HG03558 (cell line): Measurements from ENCODE around the gene TMC4.
"Not testable (repeated sequence)": the region's sequence is repeated elsewhere in the genome, so short reads cannot be mapped to it uniquely, and the experiment has no call there.

ENCODE experiments used
- ATAC-seq: cut with Tn5 transposase; IDR thresholded peaks from one replicate; pipeline ENCODE4 v1.9.1; 2021; ENCODE audit warnings: moderate number of reproducible peaks; ENCODE audit not compliant: unreplicated experiment; ENCODE audit errors: extremely low read depth

TMC4 gene

GRCh38 chr19:54172471-54173358 lies at the start of gene TMC4:
Gene TMC4 (minus strand): TSS chr19:54173160. CDS start chr19:54173117, 43 bp downstream.
- ATAC-seq = no peak

DNA sequence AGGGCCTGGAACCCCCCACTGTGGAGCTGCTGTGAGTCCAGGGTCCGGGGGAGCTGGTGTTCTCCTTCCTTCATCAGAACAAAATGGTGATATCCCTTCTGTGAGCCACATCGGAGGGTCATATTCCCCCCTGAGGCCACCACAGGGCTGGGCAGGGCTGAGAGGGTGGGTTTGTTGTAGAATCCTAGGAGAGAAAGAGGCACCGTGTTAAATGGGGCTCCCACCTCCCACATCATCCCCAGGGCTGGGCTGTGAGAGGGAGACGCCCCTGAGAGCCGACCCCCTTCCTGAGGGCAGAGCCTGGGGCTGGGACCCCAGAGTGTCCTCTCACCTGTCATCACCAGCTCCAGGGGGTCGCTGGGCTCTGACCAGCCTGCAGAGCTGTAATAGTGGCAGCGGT lies 49.0 kb upstream of the TMC4 start:
- not testable (repeated sequence) for ATAC-seq

GRCh38 chr19:54219702-54220101 lies 46.7 kb upstream of the TMC4 start:
- ATAC-seq = not testable (repeated sequence)

GRCh38 chr19:54218960-54219661 lies 46.2 kb upstream of the TMC4 start:
- no peak for ATAC-seq

DNA sequence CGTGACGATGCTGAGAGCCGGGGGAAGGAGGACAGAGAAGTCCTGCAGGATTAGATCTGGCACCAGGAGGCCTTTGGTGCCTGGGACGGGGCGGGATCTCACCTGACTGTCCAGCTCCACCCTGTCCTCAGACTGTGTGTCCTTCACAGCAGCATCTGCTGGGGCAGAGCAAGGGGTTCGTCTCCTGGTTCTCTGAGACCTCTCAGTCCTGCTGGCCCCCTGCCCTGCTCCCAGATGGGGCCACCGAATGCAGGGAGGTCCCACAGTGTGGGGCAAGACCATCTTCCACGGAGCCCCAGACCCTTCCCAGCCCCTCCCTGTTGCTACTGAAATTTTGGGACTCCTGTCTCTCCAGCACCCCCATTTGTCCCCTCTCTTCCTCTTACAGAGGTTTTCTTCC lies 45.3 kb upstream of the TMC4 start:
- no peak for ATAC-seq

DNA sequence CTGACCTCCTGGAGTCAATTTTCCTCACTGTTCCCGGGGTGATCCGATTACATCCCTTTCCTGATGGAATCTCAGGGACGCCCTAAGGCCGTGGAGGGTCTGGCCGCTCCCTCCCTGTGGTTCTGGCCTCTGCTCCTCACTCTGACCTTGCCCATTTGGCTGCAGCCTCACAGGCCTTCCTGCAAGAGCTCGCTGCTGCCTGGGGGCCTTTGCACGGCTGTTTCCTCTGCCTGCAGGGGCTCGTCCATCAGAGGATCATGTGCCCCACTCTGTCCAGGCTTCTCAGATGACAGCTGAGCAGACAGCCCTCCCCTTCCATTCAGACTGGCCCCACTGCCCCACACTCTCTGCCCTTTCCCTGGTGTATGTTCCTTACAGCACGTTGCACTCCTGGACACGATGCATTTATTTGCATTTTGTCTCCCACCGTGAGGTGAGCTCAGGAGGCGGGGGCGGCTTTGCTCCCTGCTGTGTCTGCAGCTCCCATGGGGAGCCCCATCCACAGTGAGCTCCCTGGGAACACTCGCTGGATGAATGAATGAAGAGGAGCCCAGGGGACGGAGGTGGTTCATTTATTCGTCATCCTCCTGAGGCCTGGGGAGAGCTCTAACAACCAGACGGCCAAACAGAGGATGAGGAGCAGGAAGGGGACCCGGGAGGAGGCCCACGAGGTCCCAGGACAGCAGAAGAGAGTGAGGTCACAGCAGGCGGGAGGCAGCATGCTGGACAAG lies 44.7 kb upstream of the TMC4 start:
- not testable (repeated sequence) for ATAC-seq

DNA sequence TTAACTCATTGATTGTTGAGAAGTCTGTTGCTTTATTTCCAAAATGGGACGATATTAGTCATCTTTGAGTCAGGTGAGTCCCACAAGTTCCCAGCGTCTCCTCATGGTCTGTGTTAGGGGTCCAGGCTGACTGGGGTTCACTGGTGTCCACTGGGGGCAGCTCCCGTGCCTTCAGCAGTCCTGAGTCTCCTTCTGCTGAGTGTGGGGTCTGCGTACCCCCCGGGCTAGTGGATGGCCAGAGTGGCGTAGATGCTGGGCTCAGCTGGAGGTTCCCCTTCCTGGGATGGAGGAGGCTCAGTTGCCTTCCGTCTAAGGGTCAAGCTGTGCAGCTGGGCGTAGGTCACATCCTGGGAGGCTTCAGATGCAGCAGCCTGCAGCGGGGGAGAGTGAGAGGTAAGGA lies 43.9 kb upstream of the TMC4 start:
- ATAC-seq = no peak

DNA sequence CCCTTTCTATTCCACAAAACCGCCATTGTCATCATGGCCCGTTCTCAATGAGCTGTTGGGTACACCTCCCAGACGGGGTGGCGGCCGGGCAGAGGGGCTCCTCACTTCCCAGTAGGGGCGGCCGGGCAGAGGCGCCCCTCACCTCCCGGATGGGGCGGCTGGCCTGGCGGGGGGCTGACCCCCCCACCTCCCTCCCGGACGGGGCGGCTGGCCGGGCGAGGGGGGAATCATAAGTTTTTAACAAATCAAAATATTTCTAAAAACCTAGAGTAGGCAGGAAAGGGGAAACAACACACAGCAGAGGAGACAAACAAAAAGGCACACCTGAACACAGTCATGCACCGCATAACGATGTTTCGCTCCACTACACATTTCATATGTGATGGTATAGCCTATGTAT lies 41.8 kb upstream of the TMC4 start:
- not testable (repeated sequence) for ATAC-seq

DNA sequence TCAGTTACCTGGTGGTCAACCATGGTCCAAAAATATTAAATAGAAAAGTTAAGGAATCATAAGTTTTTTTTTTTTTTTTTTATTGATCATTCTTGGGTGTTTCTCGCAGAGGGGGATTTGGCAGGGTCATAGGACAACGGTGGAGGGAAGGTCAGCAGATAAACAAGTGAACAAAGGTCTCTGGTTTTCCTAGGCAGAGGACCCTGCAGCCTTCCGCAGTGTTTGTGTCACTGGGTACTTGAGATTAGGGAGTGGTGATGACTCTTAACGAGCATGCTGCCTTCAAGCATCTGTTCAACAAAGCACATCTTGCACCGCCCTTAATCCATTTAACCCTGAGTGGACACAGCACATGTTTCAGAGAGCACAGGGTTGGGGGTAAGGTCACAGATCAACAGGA lies 41.3 kb upstream of the TMC4 start:
- ATAC-seq = not testable (repeated sequence)

DNA sequence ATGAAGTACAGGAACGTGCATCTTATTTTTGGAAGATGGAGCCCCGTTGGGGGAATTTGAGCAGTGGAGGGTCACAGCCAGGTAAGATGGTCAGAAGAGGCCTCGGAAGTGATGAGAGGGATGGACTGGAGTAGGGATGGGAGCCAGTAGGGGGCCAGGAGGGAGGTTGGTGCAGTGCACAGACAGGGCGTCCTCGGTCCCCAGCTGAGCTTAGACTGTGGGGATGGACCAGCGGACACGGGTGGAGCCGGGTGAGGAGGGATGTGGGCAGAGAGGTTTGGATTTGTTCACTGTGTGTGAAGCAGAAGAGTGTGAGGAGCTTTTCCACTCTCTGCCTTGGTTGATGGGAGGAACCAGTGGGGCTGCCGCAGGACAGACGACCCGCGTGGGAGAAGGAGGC lies 38.3 kb upstream of the TMC4 start:
- no peak for ATAC-seq

DNA sequence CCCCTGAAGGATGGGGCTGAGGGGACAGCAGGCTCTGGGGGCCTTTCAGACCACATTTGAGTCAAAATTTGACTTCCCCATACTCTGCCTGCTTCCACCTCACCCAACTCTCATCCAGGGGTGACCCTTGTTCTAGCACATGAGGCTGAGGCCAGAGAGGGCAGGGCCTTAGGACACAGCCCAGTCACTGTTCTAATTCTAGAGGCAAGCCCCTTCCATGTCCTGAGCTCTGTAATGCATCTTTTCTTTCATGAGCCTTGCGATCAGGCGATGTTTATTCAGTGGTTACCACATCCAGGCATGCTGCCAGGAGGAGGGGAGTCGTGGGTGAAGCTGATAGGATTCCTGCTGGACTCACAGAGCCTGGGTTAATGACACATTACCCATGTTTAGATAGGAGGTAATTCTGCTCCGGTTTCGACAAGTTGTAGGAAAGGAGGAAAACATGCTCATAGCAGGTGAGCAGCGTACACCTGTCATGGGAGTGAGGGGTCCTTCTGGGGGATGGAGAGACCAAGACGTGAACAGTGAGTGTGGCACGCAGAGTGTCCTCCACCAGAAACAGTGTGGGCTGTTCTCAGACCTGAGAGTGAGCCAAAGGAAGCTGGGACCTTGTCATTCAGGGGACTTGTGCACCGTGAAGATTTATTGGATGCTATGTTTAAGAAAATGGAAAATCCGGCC lies 37.0 kb upstream of the TMC4 start:
- no peak for ATAC-seq

GRCh38 chr19:54209058-54209810 lies 36.3 kb upstream of the TMC4 start:
- no peak for ATAC-seq

DNA sequence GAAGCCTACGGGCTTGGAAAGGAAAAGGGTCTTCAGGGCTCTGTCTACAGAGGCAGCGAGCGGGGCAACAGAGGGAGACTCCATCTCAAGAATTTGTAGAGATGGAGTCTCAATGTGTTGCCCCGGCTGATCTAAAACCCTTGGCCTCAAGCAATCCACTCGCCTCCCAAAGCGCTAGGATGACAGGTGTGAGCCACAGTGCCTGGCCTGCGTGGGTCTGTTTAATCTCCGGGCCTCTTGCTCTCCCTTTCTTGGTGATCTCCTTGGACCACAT lies 35.8 kb upstream of the TMC4 start:
- ATAC-seq = no peak

DNA sequence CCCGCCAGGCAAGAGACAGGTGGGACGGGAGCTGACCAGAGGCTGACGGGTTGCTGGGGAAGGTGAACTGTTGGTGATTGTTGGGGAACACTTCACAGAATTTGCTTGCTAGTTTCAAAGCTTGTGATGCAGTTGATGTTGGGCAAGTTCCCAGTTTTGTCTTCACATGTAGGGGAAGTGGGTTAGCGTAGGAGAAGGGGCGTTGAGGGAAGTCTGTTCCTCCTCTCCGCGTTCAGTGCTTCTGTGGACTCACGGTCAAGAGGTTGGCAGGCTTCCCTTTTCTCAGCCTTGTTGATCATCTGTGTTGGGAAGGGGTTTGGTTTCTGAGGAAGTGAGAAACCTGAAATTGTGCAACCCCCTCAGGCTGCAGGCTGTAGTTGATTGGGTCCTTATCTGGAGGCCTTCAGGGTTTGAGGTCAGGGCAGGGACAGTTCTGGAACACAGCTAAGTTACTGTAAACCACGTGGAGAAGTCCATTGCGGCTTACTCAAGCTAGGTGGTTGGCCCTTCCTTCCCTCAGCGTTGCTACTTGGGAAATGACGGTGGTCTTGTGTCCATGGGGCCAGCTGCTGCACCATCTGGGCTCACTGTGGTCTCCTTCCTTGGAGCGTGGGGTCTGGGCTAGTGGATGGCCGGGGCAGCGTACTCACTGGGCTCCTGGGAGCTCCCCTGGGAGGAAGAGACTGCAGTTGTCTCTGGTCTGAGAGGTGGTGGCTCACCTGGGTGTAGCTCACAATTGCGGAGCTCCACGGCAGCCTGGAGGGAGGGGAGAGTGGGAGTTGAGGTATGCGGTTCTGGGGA lies 35.2 kb upstream of the TMC4 start:
- no peak for ATAC-seq

DNA sequence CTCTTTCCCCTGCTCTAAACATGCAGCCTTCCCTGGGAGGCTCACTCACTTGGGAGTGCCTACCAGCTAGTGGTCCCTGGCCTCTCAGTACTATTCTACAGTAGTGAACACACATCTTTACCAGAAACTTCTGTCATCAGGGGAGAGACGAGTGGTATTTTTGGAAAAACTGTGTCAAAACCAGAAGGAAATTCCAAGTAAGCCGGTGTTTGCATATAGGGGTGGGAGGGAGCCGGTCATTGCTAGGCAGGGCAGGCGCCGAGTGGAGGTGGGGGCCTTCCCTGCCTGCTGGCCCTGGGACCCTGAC lies 34.7 kb upstream of the TMC4 start:
- no peak for ATAC-seq

GRCh38 chr19:54207193-54207592 lies 34.2 kb upstream of the TMC4 start:
- not testable (repeated sequence) for ATAC-seq

DNA sequence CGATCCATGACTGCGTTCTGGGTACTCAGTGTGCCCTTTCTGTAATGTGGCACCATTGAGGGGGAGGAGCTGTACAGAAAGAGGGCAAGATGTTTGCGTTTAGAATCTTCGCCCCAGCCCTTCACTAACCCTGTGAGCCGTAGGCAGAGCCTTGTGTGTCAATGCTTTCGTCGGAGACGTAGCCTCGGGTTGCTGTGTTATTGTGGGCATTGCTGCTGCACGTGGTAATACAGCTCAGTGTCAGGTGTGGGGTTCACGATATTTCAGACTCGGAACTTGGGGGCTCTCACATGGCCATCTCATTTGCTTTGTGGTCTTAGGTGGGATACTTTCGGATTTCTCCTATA lies 33.8 kb upstream of the TMC4 start:
- ATAC-seq = no peak

- no peak for ATAC-seq
Measured at GRCh38 chr19:54206030-54206830, 33.3 kb upstream of the TMC4 start.
